WI38 (cell line): ENCODE measurements around the gene PDE4B.

Source experiments
- H3K4me3 ChIP-seq: 2 replicates; pipeline ENCODE4 v1.5.1; 2011; ENCODE audit warnings: low read depth, mild to moderate bottlenecking, control low read depth, low read length
- CTCF ChIP-seq: IDR thresholded peaks from 2 replicates; pipeline ENCODE4 v1.5.1; 2012; ENCODE audit warnings: low read depth, mild to moderate bottlenecking, control low read depth, low read length

The PDE4B gene

DNA sequence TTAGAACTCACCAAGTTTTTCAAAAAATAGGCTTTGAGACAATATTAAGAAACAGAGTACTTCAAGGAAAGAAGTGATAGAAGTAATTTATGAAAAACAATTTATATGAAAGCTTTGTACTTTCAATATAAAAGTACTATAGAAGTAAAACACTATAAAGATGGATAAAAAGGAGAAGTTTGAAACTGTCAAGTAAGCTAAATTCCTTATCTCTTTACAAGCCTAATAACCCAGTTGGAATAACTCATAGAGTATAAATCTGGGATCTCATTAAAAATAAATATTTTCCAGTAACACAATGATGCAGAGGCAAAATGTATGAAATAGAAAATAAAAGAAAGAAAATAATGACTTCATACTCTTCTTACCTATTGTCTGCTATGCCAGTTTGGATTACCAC, 232.5 kb downstream of the PDE4B start:
- H3K4me3 ChIP-seq, result no peak overlapping the region
- TF ChIP-seq CTCF, result no peak

DNA sequence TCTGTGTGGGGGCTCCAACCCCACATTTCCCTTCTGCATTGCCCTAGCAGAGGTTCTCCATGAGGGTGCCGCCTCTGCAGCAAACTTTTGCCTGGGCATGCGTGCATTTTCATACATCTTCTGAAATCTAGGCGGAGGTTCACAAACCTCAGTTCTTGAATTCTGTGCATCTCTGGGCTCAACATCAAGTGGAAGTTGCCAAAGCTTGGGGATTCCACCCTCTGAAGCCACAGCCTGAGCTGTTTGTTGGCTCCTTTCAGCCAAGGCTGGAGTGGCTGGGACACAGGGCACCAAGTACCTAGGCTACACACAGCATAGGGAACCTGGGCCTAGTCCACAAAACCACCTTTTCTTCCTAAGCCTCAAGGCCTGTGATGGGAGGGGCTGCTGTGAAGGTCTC, 235.3 kb downstream of the PDE4B start:
- TF ChIP-seq CTCF, result no peak
- H3K4me3 ChIP-seq, result no peak overlapping the region

GRCh38 chr1:66033781-66034180, 241.1 kb downstream of the PDE4B start:
- TF ChIP-seq CTCF, result no peak

DNA sequence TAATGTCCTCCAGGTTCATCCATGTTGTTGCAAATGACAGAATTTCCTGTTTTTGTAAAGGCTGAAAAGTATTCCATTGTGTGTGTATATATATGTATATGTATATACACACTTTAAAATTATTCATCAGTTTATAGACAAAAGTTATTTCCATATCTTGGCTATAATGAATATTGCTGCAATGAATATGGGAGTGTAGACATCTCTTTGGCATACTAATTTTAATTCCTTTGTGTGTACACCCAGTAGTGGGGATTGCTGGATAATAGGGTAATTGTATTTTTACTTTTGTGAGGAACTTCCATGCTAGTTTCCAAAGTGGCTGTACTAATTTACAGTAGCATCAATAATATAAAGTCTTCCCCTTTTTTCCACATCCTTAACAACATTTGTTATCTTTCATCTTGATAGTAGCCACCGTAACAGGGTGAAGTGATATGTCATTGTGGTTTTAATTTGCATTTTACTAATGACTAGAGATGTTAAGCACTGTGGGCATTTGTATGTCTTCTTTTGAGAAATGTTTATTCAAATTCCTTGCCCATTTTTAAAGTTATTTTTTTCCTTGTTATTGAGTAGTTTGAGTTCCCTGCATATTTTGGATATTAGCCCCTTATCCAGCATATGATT, 243.0 kb downstream of the PDE4B start:
- TF ChIP-seq CTCF, result no peak
- no peak overlapping the region for H3K4me3 ChIP-seq

More at GRCh38 chr1:66033781-66034180, 241.1 kb downstream of the PDE4B start:
- H3K4me3 ChIP-seq, result no peak overlapping the region

DNA sequence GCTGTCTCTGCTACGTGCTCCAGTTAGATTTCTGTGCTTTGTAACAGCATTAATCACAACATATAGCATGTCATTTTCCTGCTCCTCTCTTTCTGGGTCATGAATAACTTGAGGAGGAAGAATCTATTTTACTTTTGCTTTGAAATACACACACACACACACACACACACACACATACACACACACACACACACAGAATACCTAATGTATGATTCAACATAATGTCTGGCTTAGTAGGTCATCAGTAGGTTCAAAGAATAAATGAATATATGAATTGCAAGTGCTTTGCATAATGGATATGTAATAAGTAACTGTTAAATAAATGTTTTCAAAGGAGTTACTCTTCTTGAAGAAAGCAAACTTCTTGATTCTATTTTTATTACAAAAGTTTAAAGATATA, 249.0 kb downstream of the PDE4B start:
- no peak overlapping the region for H3K4me3 ChIP-seq
- no peak for TF ChIP-seq CTCF

DNA sequence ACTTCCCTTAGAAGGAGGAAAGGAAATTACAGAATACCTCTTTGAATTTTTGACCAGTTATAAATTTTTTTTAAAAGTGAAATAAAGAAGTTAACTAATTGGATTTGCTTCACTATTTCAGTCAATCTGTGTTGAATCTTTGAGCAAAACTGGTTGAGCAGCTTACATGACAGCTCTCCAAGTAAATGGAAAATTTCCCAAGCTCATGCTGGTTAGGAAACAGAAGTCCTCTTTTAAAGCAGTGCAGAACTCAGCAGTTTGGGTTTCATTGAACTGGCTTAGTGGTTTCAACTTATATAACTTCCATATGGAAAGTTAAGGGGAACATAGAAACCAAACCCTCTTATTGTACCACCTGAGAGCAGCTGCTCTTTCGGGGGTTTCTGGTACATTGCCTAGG, 250.5 kb downstream of the PDE4B start:
- H3K4me3 ChIP-seq, result no peak overlapping the region
- no peak for TF ChIP-seq CTCF

- no peak overlapping the region for H3K4me3 ChIP-seq
- TF ChIP-seq CTCF, result no peak
Observed at GRCh38 chr1:66044912-66045311, 252.2 kb downstream of the PDE4B start.
